Testis (tissue), 2 donors: ENCODE data around the gene LAMA5.

Experiments
- POLR2A ChIP-seq: fragments of 450-650 bp; IDR thresholded peaks from one replicate; pipeline ENCODE4 v1.6.1; 2017; ENCODE audit warnings: antibody characterized with exemption, mild to moderate bottlenecking, moderate library complexity
- TF ChIP-seq, protein P1 (sequence below), 3 experiments: fragments of 450-650 bp in 2 of 3; fragments of 200-600 bp in 1 of 3; sonication (generic) in 1 of 3; IDR thresholded peaks; one replicate each; pipeline ENCODE4 v1.5.1; 2016 to 2019; ENCODE audit warnings: antibody characterized with exemption in 3 of 3, mild to moderate bottlenecking in 2 of 3, moderate library complexity in 1 of 3

- TF ChIP-seq, protein P1, sequence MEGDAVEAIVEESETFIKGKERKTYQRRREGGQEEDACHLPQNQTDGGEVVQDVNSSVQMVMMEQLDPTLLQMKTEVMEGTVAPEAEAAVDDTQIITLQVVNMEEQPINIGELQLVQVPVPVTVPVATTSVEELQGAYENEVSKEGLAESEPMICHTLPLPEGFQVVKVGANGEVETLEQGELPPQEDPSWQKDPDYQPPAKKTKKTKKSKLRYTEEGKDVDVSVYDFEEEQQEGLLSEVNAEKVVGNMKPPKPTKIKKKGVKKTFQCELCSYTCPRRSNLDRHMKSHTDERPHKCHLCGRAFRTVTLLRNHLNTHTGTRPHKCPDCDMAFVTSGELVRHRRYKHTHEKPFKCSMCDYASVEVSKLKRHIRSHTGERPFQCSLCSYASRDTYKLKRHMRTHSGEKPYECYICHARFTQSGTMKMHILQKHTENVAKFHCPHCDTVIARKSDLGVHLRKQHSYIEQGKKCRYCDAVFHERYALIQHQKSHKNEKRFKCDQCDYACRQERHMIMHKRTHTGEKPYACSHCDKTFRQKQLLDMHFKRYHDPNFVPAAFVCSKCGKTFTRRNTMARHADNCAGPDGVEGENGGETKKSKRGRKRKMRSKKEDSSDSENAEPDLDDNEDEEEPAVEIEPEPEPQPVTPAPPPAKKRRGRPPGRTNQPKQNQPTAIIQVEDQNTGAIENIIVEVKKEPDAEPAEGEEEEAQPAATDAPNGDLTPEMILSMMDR (IDR thresholded peaks at IDR 0.05) = no peak
- TF ChIP-seq POLR2A = no peak
These were observed 30.8 kb downstream of the LAMA5 start for GRCh38 chr20:62336329-62336728.
